Neural cell (in vitro differentiated cells): ENCODE data around the gene AGXT. TPM values are rescaled to one million over a fixed set of nuclear protein-coding genes. Genes with fewer than 3 reads are reported as not detected.

ENCODE experiments used
- H2AFZ ChIP-seq: fragments of 200-600, 300-800 bp; sonication (generic), shearing (Covaris generic); 2 replicates; pipeline ENCODE4 v1.6.0; 2014; ENCODE audit warnings: low read depth, mild to moderate bottlenecking, antibody characterized with exemption, low read length, moderate library complexity
- H3F3A ChIP-seq: fragments of 200-600 bp; shearing (Covaris generic); 2 replicates; pipeline ENCODE4 v1.6.1; 2016; ENCODE audit warnings: mild to moderate bottlenecking, moderate library complexity, mixed read lengths, antibody characterized with exemption, low read length; ENCODE audit not compliant: insufficient read depth, poor library complexity, severe bottlenecking
- H3K27ac ChIP-seq: fragments of 200-600, 300-800 bp; sonication (generic), shearing (Covaris generic); 2 replicates; pipeline ENCODE4 v1.5.1; 2014; ENCODE audit warnings: mild to moderate bottlenecking, low read length, moderate library complexity
- H3K27me3 ChIP-seq: fragments of 300-800, 200-600 bp; sonication (generic), shearing (Covaris generic); 2 replicates; pipeline ENCODE4 v1.6.0; 2014; ENCODE audit warnings: mild to moderate bottlenecking, low read depth, low read length, moderate library complexity; ENCODE audit not compliant: insufficient read depth
- H3K36me3 ChIP-seq: fragments of 300-800, 200-600 bp; sonication (generic), shearing (Covaris generic); 2 replicates; pipeline ENCODE4 v1.5.1; 2014; ENCODE audit warnings: mild to moderate bottlenecking, antibody characterized with exemption, low read length, moderate library complexity; ENCODE audit not compliant: insufficient read depth
- H3K4me2 ChIP-seq: fragments of 300-800, 200-600 bp; sonication (generic), shearing (Covaris generic); 2 replicates; pipeline ENCODE4 v1.6.0; 2014; ENCODE audit warnings: mild to moderate bottlenecking, low read length
- H3K4me3 ChIP-seq: fragments of 300-800, 200-600 bp; sonication (generic), shearing (Covaris generic); 2 replicates; pipeline ENCODE4 v1.5.1; 2014; ENCODE audit warnings: mild to moderate bottlenecking, low read length, moderate library complexity
- H3K79me2 ChIP-seq: fragments of 200-600 bp; shearing (Covaris generic); replicated peaks from 2 replicates; pipeline ENCODE4 v1.6.0; 2014; ENCODE audit warnings: mild to moderate bottlenecking, low read length, moderate library complexity; ENCODE audit not compliant: insufficient read depth
- H3K9ac ChIP-seq: fragments of 300-800, 200-600 bp; sonication (generic), shearing (Covaris generic); 2 replicates; pipeline ENCODE4 v1.6.1; 2016; ENCODE audit warnings: mild to moderate bottlenecking, low read length, mixed read lengths
- H3K9me2 ChIP-seq: fragments of 200-600 bp; shearing (Covaris generic); 2 replicates; pipeline ENCODE4 v1.6.1; 2016; ENCODE audit warnings: mild to moderate bottlenecking, low read length, mixed read lengths; ENCODE audit not compliant: insufficient read depth
- H3K9me3 ChIP-seq: fragments of 200-600, 300-800 bp; sonication (generic), shearing (Covaris generic); 2 replicates; pipeline ENCODE4 v1.6.1; 2016; ENCODE audit warnings: mild to moderate bottlenecking, mixed run types, low read length, moderate library complexity, mixed read lengths
- H4K20me1 ChIP-seq: fragments of 200-600 bp; shearing (Covaris generic); 2 replicates; pipeline ENCODE4 v1.6.1; 2016; ENCODE audit warnings: mild to moderate bottlenecking, mixed run types; ENCODE audit not compliant: insufficient read depth
- CTCF ChIP-seq: fragments of 450-650 bp; IDR thresholded peaks from 2 replicates; pipeline ENCODE4 v1.5.1; 2014; ENCODE audit warnings: antibody characterized with exemption, mild to moderate bottlenecking, moderate library complexity; ENCODE audit not compliant: poor library complexity, severe bottlenecking
- EP300 ChIP-seq: fragments of 450-650 bp; conservative IDR thresholded peaks from 2 replicates; pipeline ENCODE4 v1.6.1; 2014; ENCODE audit warnings: antibody characterized with exemption, mild to moderate bottlenecking, moderate library complexity; ENCODE audit not compliant: poor library complexity, severe bottlenecking
- EZH2 ChIP-seq: fragments of 200-600, 300-800 bp; shearing (Covaris generic), sonication (generic); IDR thresholded peaks from 2 replicates; pipeline ENCODE4 v1.6.1; 2014; ENCODE audit warnings: antibody characterized with exemption, low read length, borderline replicate concordance, mild to moderate bottlenecking; ENCODE audit not compliant: insufficient read depth, poor library complexity, severe bottlenecking
- MXI1 ChIP-seq: fragments of 450-650 bp; conservative IDR thresholded peaks from 2 replicates; pipeline ENCODE4 v1.6.1; 2014; ENCODE audit warnings: antibody characterized with exemption, mild to moderate bottlenecking; ENCODE audit not compliant: poor library complexity, severe bottlenecking
- POLR2AphosphoS5 ChIP-seq: IDR thresholded peaks from 2 replicates; pipeline ENCODE4 v1.6.1; 2012
- RAD21 ChIP-seq: fragments of 450-650 bp; conservative IDR thresholded peaks from 2 replicates; pipeline ENCODE4 v1.6.1; 2014; ENCODE audit warnings: antibody characterized with exemption, mild to moderate bottlenecking, moderate library complexity
- REST ChIP-seq: IDR thresholded peaks from 2 replicates; pipeline ENCODE4 v1.6.1; 2012; ENCODE audit warnings: borderline replicate concordance
- SMC3 ChIP-seq: fragments of 450-650 bp; conservative IDR thresholded peaks from 2 replicates; pipeline ENCODE4 v1.6.1; 2014; ENCODE audit warnings: antibody characterized with exemption, mild to moderate bottlenecking, moderate library complexity; ENCODE audit not compliant: poor library complexity
- TAF1 ChIP-seq: IDR thresholded peaks from 2 replicates; pipeline ENCODE4 v1.6.1; 2012; ENCODE audit warnings: low read depth
- polyA plus RNA-seq: library from polyadenylated mRNA; depleted of rRNA; stranded (reverse); fragments of >200 nt; gene quantifications from 2 replicates; pipeline ENCODE4 v1.2.3, GENCODE V29; 2014

AGXT gene
- polyA plus RNA-seq, 1 donor from 2014 or later: not detected

GRCh38 chr2:240869956-240870875 is 1.6 kb downstream of the AGXT start:
- no peak overlapping the region for H3K4me3 ChIP-seq
- no peaks in the 10 kb centered on the region for H3F3A ChIP-seq
- H3K9ac ChIP-seq: no peak overlapping the region
- no peaks in the 10 kb centered on the region for H3K9me3 ChIP-seq
- H2AFZ ChIP-seq: no peak overlapping the region
- H3K27me3 ChIP-seq: no peaks in the 10 kb centered on the region
- H3K4me2 ChIP-seq: no peak overlapping the region
- H3K36me3 ChIP-seq: no peaks in the 10 kb centered on the region
- no peaks in the 10 kb centered on the region for H3K79me2 ChIP-seq
- TF ChIP-seq EZH2 (no peak), CTCF (no peak), REST (no peak), TAF1 (no peak), SMC3 (no peak), POLR2AphosphoS5 (no peak), EP300 (no peak), RAD21 (no peak), MXI1 (no peak)
- H3K27ac ChIP-seq: no peak overlapping the region
- H4K20me1 ChIP-seq: no peaks in the 10 kb centered on the region
- H3K9me2 ChIP-seq: no peaks in the 10 kb centered on the region

- no peak for TF ChIP-seq TAF1
- TF ChIP-seq MXI1: no peak
- TF ChIP-seq REST: no peak
- no peak for TF ChIP-seq RAD21
- TF ChIP-seq EP300: no peak
- TF ChIP-seq POLR2AphosphoS5: no peak
- no peak for TF ChIP-seq EZH2
- TF ChIP-seq SMC3: no peak
- no peak for TF ChIP-seq CTCF
- H3K36me3 ChIP-seq: no peaks in the 10 kb centered on the region
- no peak overlapping the region for H3K9ac ChIP-seq
- H2AFZ ChIP-seq: no peak overlapping the region
- H3K27me3 ChIP-seq: no peaks in the 10 kb centered on the region
- no peaks in the 10 kb centered on the region for H4K20me1 ChIP-seq
- no peaks in the 10 kb centered on the region for H3K9me2 ChIP-seq
- H3K4me2 ChIP-seq: no peak overlapping the region
- H3K27ac ChIP-seq: no peak overlapping the region
- no peaks in the 10 kb centered on the region for H3K79me2 ChIP-seq
- no peaks in the 10 kb centered on the region for H3K9me3 ChIP-seq
- no peak overlapping the region for H3K4me3 ChIP-seq
- H3F3A ChIP-seq: no peaks in the 10 kb centered on the region
These were observed 2.7 kb downstream of the AGXT start for GRCh38 chr2:240871071-240871958.
